ENCODE data around the gene EML1. TPM values are rescaled to one million over a fixed set of nuclear protein-coding genes. Genes with fewer than 3 reads are reported as not detected.

The EML1 gene
- total and polyA plus RNA-seq, 2 donors, result 45.2 to 77.1 TPM

- Histone ChIP-seq H3K4me1 (ENCODE audit: insufficient read depth) (no peaks in the 10 kb centered on the region), H3K4me3 (ENCODE audit: low read depth, low read length) (no peak overlapping the region)
- WGBS, result 95% methylated on average over 1 of the region's 1 CpG
These were observed 182.8 kb downstream of the EML1 start for GRCh38 chr14:99976021-99976420.

GRCh38 chr14:99976681-99977080, 183.5 kb downstream of the EML1 start:
- DNase-seq (ENCODE audit: extremely low spot score), result no peak
- WGBS, result 87% methylated on average over 3 of the region's 3 CpGs
- Histone ChIP-seq H3K36me3 (ENCODE audit: insufficient read depth) (no peaks in the 10 kb centered on the region), H3K4me1 (ENCODE audit: insufficient read depth) (no peaks in the 10 kb centered on the region), H3K27ac (ENCODE audit: low read depth) (no peak overlapping the region), H3K4me3 (ENCODE audit: low read depth, low read length) (no peak overlapping the region)

More at GRCh38 chr14:99976021-99976420, 182.8 kb downstream of the EML1 start:
- no peak for DNase-seq (ENCODE audit: extremely low spot score)
- Histone ChIP-seq H3K36me3 (ENCODE audit: insufficient read depth) (no peaks in the 10 kb centered on the region), H3K27ac (ENCODE audit: low read depth) (no peak overlapping the region)

DNA sequence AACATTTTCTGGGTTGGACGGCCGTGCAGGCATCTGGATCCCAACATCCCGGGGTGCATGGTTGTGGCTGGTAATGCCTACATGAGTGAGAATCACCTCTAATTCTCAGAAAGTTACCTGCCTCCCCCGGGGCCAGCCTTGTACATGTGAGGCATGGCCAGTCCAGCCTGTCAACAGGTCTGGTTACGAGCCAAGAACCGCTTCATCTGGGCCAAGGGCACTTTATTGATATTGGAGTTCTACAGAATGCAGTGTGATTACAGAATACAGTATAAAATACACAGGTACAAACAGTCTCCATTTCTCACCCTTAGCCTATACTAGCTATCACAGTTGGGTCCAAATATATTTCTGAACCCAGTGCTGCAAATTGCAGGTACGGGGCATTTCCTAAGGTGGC, 187.1 kb downstream of the EML1 start:
- Histone ChIP-seq H3K4me1 (ENCODE audit: insufficient read depth) (no peaks in the 10 kb centered on the region), H3K36me3 (ENCODE audit: insufficient read depth) (no peaks in the 10 kb centered on the region), H3K4me3 (ENCODE audit: low read depth, low read length) (no peak overlapping the region), H3K27ac (ENCODE audit: low read depth) (no peak overlapping the region)
- no peak for DNase-seq (ENCODE audit: extremely low spot score)
- 73% methylated on average over 7 of the region's 7 CpGs for WGBS

- no peak overlapping the region for H3K27ac ChIP-seq (ENCODE audit: low read depth)
These were observed 188.6 kb downstream of the EML1 start for GRCh38 chr14:99981806-99982205.

GRCh38 chr14:99982537-99983250, 189.5 kb downstream of the EML1 start:
- Histone ChIP-seq H3K4me3 (ENCODE audit: low read depth, low read length) (no peak overlapping the region), H3K27ac (ENCODE audit: low read depth) (no peak overlapping the region), H3K4me1 (ENCODE audit: insufficient read depth) (no peaks in the 10 kb centered on the region), H3K36me3 (ENCODE audit: insufficient read depth) (no peaks in the 10 kb centered on the region)
- DNase-seq (ENCODE audit: extremely low spot score), result peak; percentile 35
- WGBS, result 28% methylated on average over 5 of the region's 5 CpGs

More at GRCh38 chr14:99981806-99982205, 188.6 kb downstream of the EML1 start:
- no peaks in the 10 kb centered on the region for H3K36me3 ChIP-seq (ENCODE audit: insufficient read depth)
- H3K4me1 ChIP-seq (ENCODE audit: insufficient read depth), result no peaks in the 10 kb centered on the region
- no peak for DNase-seq (ENCODE audit: extremely low spot score)
- 78% methylated on average over 5 of the region's 5 CpGs for WGBS
- H3K4me3 ChIP-seq (ENCODE audit: low read depth, low read length), result no peak overlapping the region

GRCh38 chr14:99983251-99984015, 190.2 kb downstream of the EML1 start:
- H3K27ac ChIP-seq (ENCODE audit: low read depth), result peak overlapping the region; percentile 6
- 77% methylated on average over 4 of the region's 4 CpGs for WGBS

GRCh38 chr14:99984036-99984435, 190.8 kb downstream of the EML1 start:
- Histone ChIP-seq H3K27ac (ENCODE audit: low read depth) (no peak overlapping the region), H3K36me3 (ENCODE audit: insufficient read depth) (no peaks in the 10 kb centered on the region), H3K4me1 (ENCODE audit: insufficient read depth) (no peaks in the 10 kb centered on the region), H3K4me3 (ENCODE audit: low read depth, low read length) (no peak overlapping the region)
- no peak for DNase-seq (ENCODE audit: extremely low spot score)
- 50% methylated on average over 3 of the region's 3 CpGs for WGBS

More at GRCh38 chr14:99983251-99984015, 190.2 kb downstream of the EML1 start:
- no peak for DNase-seq (ENCODE audit: extremely low spot score)
- Histone ChIP-seq H3K36me3 (ENCODE audit: insufficient read depth) (no peaks in the 10 kb centered on the region), H3K4me1 (ENCODE audit: insufficient read depth) (no peaks in the 10 kb centered on the region), H3K4me3 (ENCODE audit: low read depth, low read length) (no peak overlapping the region)

DNA sequence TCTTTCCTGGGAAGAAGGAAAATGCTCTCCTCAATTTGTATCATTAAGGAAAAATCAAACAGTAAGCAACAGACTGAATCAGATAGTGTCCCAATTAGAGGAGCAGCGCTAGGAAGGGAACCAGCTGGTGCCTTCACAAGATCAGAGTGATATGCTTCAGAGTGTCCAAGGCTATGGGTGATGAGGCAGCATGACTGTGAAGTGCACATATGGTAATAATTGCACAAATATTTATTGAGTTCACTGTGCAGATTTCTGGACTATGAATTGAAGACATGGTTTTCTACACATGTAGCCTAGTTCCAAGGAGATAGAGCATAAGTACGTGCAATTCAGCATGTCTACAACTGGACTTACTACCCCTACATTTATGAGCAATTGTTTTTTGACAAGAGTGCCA, 193.2 kb downstream of the EML1 start:
- no peak overlapping the region for H3K4me3 ChIP-seq (ENCODE audit: low read depth, low read length)
- H3K36me3 ChIP-seq (ENCODE audit: insufficient read depth), result no peaks in the 10 kb centered on the region
- DNase-seq (ENCODE audit: extremely low spot score), result no peak
- H3K27ac ChIP-seq (ENCODE audit: low read depth), result no peak overlapping the region
- 88% methylated on average over 2 of the region's 2 CpGs for WGBS
- no peaks in the 10 kb centered on the region for H3K4me1 ChIP-seq (ENCODE audit: insufficient read depth)

GRCh38 chr14:99989032-99989431, 195.8 kb downstream of the EML1 start:
- H3K36me3 ChIP-seq (ENCODE audit: insufficient read depth), result no peaks in the 10 kb centered on the region
- no peaks in the 10 kb centered on the region for H3K4me1 ChIP-seq (ENCODE audit: insufficient read depth)
- no peak overlapping the region for H3K4me3 ChIP-seq (ENCODE audit: low read depth, low read length)
- peak overlapping the region; percentile 38 for H3K27ac ChIP-seq (ENCODE audit: low read depth)
- WGBS, result 87% methylated on average over 3 of the region's 3 CpGs
- DNase-seq (ENCODE audit: extremely low spot score), result no peak

DNA sequence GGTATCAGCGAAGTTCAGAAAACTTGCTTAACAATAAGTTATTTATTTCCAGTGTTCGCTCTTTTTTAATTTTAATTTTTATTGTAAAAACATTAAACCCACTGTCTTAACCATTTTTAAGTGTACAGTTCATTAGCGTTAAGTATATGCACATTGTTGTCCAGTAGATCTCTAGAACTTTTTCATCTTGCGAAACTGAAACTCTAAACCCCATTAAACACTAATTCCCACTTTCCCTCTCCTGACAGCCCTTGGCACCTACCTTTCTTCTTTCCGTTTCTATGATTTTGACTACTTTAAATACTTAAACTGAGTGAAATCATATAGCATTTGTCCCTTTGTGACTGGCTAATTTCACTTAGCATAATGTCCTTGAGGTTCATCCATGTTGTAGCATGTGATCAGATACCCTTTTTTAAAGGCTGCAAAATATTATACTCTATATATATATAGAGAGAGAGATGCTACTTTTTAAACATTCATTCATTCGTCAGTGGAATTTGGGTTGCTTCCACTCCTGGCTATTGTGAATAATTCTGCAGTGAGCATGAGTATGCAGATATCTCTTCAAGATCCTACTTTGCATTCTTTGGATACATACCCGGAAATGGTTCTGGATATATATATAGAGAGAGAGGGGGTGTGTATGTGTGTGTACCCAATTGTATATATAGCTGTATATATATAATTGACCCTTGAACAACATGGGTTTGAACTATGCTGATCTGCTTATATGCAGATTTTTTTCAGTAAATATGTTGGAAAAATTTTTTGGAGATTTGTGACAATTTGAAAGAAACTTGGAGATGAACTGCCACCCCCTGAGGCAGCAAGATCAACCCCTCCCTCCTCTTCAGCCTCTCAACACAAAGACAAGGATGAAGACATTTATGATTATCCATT, 197.3 kb downstream of the EML1 start:
- H3K4me3 ChIP-seq (ENCODE audit: low read depth, low read length), result no peak overlapping the region
- H3K4me1 ChIP-seq (ENCODE audit: insufficient read depth), result no peaks in the 10 kb centered on the region
- WGBS, result 76% methylated on average over 7 of the region's 7 CpGs
- H3K36me3 ChIP-seq (ENCODE audit: insufficient read depth), result no peaks in the 10 kb centered on the region
- H3K27ac ChIP-seq (ENCODE audit: low read depth), result no peak overlapping the region
- DNase-seq (ENCODE audit: extremely low spot score), result no peak

- WGBS, result 79% methylated on average over 7 of the region's 7 CpGs
- no peaks in the 10 kb centered on the region for H3K4me1 ChIP-seq (ENCODE audit: insufficient read depth)
- H3K27ac ChIP-seq (ENCODE audit: low read depth), result no peak overlapping the region
- no peak for DNase-seq (ENCODE audit: extremely low spot score)
- no peaks in the 10 kb centered on the region for H3K36me3 ChIP-seq (ENCODE audit: insufficient read depth)
- no peak overlapping the region for H3K4me3 ChIP-seq (ENCODE audit: low read depth, low read length)
These were observed 198.1 kb downstream of the EML1 start for GRCh38 chr14:99991331-99991730.
